GM18511 (cell line): ENCODE measurements around the gene LYRM7.
A peak's percentile ranks its signal among the peaks of the same experiment; 100 is the strongest.
"Not testable (repeated sequence)": the region's sequence is repeated elsewhere in the genome, so short reads cannot be mapped to it uniquely, and the experiment has no call there.

Source experiments
- ATAC-seq: cut with Tn5 transposase; IDR thresholded peaks from one replicate; pipeline ENCODE4 v1.9.1; 2021; ENCODE audit warnings: mild to moderate bottlenecking, moderate library complexity; ENCODE audit not compliant: unreplicated experiment

LYRM7 gene

DNA sequence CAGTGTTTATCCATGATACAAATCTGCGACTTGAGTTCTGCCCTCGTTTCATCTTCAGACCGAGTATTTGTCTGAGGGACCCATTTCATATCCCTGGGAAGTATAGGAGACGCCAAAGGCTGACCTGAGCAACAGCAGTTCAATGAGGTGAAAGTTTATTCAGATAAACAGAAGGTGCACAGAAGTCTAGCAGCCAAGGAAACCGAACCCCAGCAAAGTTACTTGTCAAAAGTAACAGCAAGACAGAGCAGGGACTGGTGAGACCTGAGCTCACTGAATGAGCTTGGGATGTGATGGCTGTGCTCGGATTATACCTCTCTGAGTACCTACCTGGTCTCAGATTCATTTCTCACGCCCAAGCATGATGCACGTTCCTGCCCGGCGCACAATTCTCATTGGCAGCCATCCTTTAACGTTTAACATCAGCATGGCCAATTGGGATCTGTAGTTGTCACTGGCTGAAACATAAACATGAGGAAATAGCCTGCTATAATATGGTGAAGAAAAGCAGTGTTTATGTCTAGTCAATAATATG, 599 bp downstream of the LYRM7 start:
- peak; percentile 1 for ATAC-seq

- ATAC-seq, result no peak
Observed at GRCh38 chr5:131180407-131180806, 9.7 kb downstream of the LYRM7 start.

DNA sequence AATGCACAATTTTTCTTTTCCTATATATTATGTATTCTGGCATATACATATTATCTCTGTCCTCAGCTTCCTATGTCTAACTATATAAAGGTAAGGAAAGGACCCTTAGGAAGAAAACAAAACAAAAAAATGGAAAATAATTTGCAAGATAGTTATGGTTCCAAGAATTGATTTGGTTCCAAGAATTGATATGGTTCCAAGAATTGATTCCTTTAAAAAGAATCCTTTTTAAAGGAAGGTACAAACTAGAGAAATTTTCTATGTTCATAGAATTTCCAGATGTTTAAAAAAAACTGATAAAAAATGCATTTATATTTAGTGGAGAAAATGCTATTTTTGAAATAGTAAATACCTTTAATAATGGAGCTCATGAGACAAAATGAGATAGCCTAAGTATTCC, 12.1 kb downstream of the LYRM7 start:
- ATAC-seq, result no peak

GRCh38 chr5:131185523-131186104, 14.9 kb downstream of the LYRM7 start:
- no peak for ATAC-seq

DNA sequence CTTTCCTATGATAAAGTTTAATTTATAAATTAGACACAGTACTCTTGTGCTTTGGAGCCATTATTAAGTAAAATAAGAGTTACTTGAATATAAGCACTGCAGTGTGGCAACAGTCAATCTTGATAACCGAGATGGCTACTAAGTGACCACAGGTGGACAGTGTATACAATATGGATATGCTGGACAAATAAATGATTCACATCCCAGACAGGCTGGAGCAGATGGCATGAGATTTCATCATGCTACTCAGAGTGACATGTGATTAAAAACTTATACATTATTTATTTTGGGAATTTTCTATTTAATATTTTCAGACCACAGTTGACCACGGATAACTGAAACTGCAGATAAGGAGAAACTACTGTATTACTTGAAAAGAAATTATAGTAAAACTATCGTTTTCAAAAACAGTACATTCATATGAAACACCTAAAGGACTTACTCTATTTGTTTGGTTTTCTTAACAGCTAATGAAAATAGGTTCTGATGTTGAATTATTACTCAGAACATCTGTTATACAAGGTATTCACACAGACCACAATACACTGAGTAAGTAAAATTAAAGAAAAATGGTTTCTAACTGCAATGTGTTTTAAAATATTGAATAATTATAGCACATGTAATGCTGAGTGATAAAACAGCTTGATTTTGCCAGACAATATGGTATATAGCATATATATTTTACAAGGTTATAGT, 16.0 kb downstream of the LYRM7 start:
- ATAC-seq, result no peak

DNA sequence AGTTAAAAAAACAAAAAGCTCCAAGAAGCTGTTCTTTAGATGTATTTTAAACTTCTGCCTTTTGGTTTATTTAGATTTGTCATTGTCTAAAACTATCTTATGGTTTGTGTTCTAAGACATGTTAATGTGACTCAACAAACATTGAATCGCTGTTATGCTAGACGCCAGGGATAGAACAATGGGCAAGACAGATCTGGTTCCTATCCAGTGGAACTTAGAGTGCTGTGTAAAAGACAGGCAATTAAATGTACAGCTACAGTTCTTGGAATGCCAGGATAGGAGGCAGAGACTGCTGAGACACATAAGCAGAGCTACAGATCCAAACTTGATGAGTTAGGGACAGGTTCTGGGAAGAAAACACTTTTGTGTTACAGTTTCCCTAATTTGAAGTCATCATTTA, 22.4 kb downstream of the LYRM7 start:
- no peak for ATAC-seq

GRCh38 chr5:131193897-131194296, 23.2 kb downstream of the LYRM7 start:
- ATAC-seq, result not testable (repeated sequence)

GRCh38 chr5:131194725-131195124, 24.0 kb downstream of the LYRM7 start:
- no peak for ATAC-seq

DNA sequence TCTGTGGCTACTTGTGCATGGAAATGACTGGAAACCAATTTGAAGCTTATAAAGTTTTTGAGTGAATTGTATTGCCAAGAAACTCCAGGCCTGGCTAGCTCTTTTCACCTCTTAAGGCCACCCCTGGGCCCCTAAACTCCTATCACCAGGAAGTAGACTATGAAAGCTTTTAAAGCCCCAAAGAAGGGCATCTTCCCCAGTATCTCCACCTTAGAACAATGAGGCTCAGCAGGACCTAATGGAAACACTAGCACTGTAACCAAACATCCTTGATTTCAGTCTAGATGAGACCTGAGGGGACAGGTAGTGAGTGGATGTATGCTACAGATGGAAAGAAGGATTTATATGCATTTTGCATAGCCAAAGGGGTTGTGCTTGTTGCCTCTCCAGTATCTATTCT, 25.0 kb downstream of the LYRM7 start:
- no peak for ATAC-seq

DNA sequence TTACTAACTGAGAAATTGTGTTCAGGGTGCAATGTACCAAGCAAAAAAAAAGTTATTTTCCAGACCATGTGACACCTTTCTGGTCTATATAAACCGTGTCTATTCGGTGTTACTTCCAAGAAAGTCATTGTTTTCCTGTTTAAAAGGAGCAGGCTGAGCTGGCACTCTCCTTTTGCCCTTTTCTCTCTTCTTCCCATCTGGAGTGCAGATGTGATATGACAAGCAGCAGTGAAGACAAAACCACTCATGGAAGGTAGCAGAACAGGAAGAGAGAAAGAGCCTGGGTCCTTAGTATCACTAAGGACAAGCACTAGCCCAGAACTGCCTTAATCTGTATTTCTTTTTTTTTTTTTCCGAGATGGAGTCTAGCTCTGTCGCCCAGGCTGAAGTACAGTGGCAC, 25.6 kb downstream of the LYRM7 start:
- ATAC-seq, result no peak

DNA sequence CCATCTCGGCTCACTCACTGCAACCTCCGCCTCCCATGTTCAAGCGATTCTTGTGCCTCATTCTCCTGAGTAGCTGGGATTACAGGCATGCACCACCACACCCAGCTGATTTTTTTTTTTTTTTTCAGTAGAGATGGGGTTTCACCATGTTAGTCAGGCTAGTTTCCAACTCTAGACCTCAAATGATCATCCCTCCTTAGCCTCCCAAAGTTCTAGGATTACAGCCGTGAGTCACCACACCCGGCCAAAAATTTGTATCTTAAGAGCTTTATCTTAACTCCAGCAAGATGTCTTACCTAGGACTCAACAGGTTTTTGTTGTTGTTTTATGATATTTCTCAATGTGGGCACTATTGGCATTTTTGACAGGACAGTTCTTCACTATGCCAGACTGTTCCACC, 27.9 kb downstream of the LYRM7 start:
- ATAC-seq, result no peak

GRCh38 chr5:131200560-131200959, 29.8 kb downstream of the LYRM7 start:
- no peak for ATAC-seq

GRCh38 chr5:131204964-131205363, 34.2 kb downstream of the LYRM7 start:
- no peak for ATAC-seq

- no peak for ATAC-seq
Observed at GRCh38 chr5:131206061-131206460, 35.3 kb downstream of the LYRM7 start.

DNA sequence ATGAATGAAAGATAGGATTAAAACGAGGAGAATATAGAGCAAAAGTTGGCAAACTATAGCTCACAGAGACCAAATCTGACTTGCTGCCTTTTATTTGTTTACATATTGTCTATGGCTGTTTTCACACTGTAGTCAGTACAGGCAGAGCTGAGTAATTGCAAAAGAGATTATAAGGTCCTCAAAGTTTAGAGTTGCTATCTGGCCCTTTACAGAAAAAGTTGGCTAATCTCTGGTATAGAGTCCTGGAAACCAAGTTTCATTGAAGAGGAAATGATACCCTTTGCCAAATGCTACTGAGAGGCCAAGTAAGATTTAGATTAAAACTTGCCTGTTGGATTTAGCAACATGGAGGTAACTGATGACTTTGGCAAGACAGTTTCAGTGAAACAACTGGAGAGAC, 36.0 kb downstream of the LYRM7 start:
- no peak for ATAC-seq

- no peak for ATAC-seq
Observed at GRCh38 chr5:131209175-131209505, 38.4 kb downstream of the LYRM7 start.

DNA sequence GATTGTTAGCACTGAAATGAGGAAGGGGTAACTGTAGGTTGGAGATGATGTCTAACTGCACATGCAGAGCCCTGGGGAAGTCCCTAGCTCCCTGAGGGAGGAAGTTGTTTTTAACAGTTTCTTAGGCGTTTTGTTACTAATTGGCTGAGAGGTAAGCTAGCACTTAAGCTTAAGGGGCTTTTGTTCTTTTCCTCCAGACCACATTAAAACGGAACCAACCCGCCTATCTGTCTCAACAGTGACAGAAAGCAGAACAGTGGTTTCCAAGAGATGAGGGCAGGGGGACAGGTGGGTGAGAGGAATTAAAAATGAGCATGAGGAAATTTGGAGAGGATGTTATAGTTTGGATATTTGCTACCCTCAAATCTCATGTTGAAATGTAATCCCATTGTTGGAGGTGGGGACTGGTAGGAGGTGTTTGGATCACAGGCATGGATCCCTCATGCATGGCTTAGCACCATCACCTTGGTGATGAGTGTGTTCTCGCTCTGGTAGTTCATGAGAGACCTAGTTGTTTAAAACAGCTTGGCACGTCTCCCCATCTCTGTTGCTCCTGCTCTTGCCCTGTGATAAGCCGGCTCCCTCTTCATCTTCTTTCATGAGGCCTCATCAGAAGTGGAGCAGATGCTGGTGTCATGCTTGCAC, 38.9 kb downstream of the LYRM7 start:
- ATAC-seq, result peak; percentile 84

DNA sequence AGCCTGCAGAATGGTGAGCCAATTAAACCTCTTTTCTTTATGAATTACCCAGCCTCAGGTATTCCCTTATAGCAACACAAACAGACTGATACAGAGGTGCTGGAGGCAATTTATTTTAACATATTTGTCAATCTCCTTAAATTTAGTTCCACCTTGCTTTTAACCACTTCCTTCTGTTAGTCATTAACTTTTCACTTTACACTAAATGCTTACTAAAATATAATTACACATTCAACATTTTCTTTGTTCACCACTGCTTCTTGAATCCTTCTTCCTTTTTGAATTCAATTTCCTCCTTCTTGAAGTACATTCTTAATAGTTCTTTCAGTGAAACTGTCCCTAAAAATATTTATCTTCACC, 39.4 kb downstream of the LYRM7 start:
- ATAC-seq, result peak; percentile 7

DNA sequence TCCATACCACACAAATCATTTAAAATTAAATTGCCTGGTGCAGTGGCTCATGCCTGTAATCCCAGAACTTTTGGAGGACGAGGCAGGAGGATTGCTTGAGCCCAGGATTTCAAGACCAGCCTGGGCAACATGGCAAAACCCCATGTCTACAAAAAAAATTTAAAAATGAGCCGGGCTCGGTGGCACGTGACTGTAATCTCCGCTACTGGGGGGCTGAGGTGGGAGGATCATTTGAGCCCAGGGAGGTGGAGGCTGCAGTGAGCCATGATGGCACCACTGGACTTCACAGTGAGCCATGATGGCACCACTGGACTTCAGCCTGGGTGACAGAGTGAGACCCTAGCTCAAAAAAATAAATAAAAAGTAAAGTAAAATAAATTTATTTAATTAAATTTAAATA, 40.9 kb downstream of the LYRM7 start:
- ATAC-seq, result no peak

- ATAC-seq, result peak; percentile 41
Observed at GRCh38 chr5:131212471-131213021, 41.8 kb downstream of the LYRM7 start.

DNA sequence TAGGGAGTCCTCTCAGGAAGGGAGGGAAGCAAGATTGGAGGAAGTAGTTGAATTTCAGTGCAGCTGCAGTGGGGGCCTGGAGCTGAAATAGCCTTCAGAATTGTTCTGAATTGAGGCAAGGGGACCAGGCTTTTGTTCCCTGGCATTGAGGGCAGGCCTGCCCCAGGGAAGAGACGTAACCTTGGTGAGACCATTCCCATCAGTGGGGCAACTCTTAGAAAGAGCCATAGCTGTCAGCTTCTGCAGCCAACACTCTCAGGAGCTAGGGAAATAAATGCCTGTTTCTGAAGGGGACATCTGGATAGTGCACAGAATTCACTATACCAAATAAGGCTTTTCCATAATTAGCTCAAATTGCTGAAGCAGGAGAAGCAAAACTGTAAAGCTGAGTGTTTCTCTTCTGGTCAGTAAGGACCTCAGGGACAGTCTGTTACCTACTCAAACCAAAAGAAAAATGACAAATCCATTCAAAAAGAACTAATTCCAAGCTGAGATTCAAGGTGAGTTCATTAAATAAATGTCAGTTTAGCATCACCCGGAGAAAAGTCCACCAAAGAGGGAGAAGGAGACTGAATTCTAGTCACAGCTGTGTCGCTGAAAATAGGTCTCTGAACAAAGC, 44.0 kb downstream of the LYRM7 start:
- no peak for ATAC-seq

- ATAC-seq, result no peak
Observed at GRCh38 chr5:131217791-131218190, 47.0 kb downstream of the LYRM7 start.
